ENCODE data around the gene THBS3.
"Not testable (repeated sequence)": the region's sequence is repeated elsewhere in the genome, so short reads cannot be mapped to it uniquely, and the experiment has no call there.

THBS3 gene

GRCh38 chr1:155233502-155233901, 25.8 kb upstream of the THBS3 start:
- not testable (repeated sequence) for DNase-seq

DNA sequence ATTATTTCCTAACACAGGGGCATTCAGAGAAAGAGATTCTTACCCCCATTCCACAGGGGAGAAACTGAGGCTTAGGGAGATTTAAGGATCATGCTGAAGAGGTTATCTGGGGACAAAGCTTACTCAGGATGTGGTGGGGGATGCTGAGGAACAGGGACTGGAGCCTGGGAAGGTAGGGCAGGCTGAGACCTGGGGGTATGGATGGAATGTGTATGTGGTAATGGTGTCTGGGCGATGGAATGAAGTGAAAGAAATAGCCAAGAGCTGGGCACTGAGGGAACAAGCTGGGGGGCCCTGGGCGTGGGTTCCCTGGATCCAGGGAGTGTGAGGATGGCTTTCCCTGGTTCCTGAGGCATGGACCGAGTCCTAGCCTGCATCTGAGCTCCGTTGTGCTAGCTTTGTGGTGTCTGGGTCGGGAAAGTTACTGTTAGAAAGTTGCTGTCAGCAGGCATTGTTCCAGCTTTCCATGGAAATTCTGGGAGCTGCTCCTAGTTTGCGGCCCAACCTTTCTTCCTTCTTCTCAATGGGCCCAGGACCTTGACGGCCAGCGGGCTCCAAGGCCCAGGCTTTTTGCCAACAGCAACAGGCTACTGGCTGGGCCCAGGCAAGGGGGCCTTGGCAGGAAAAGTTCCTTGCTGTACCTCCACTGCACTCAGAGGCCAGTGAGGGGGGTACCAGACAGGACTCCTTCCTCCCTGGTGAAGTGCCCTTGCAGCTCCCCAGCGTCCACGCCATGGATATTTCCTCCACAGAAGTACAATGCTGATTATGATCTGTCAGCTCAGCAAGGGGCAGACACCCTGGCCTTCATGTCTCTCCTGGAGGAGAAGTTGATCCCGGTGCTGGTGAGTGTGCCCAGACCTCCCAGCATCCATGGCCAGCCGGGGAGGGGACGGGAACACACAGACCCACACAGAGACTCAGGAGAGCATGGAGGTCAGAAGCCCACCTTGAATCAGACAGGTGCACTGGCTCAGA, 24.6 kb upstream of the THBS3 start:
- not testable (repeated sequence) for DNase-seq

GRCh38 chr1:155231302-155231701, 23.6 kb upstream of the THBS3 start:
- not testable (repeated sequence) for DNase-seq

DNA sequence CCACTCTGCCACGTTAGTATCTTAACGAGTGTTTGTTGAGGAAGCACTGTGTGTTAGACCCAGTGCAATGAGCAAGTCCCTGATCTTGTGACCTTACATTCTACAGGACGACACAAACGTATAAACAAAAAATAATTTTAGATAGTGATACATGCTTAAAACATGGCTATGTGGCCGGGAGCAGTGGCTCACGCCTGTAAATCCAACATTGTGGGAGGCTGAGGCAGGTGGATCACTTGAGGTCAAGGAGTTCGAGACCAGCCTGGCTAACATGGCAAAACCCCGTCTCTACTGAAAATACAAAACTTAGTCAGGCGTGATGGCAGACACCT, 20.4 kb upstream of the THBS3 start:
- no peak for DNase-seq

DNA sequence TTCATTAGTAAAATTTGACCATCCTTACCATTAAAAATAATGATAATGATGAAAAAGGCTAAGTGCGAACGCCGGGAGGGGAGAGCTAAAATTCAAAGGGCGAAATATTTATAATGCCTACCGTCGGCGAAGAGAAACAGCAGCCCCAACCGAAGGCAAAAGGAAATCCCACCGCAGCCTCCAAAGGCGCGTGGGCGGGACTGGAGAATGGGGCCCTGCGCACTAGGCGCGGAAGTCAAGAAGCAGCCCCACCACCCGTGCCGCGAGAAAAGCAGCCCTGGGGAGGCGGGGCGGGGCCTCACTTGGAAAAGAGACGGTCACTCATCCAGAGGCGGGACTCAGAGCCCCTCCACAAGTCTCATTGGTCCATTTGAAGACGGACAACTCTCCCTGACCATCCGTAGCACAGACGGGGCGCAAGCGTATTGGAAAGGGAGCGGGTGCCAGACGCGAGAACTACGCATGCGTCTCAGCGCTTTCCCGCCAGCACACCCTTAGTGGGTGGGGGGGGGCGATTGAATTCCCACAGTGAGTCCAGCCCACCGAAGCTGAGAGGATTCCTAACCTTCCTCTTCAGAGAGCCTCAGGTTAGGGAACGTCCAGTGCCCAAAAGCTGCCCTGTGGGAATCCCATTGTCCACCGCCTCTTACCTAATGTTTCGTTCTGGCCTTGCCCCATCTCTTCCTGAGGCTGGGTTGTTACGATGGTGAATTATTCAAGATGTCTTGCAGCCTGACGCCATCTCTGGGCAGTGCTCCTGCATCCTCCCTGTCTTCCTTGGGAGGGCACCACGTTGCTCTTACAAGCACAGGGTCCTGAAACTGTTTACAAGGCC, 19.8 kb upstream of the THBS3 start:
- peak; percentile 99 for DNase-seq

DNA sequence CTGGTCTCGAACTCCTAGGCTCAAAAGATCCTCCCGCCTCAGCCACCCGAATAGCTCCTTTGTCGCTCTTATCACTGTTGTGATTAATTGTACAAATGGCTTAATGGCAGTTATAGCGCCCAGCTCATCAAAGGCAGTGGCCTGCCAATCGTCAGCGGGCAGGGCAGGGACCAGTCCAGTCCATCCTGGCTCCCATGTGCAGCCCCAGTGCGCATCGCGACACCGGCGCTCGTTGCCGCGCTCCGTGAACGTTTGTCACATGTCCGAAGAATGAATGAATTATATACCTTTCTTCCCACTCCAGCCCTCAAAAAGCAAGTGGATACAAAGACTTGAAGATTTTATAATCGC, 19.2 kb upstream of the THBS3 start:
- DNase-seq = no peak

GRCh38 chr1:155226188-155226909, 18.7 kb upstream of the THBS3 start:
- DNase-seq = peak; percentile 90

GRCh38 chr1:155225404-155225759, 17.7 kb upstream of the THBS3 start:
- not testable (repeated sequence) for DNase-seq

- no peak for DNase-seq
Observed at GRCh38 chr1:155223047-155223446, 15.3 kb upstream of the THBS3 start.

- not testable (repeated sequence) for DNase-seq
Observed at GRCh38 chr1:155220211-155220965, 12.7 kb upstream of the THBS3 start.

DNA sequence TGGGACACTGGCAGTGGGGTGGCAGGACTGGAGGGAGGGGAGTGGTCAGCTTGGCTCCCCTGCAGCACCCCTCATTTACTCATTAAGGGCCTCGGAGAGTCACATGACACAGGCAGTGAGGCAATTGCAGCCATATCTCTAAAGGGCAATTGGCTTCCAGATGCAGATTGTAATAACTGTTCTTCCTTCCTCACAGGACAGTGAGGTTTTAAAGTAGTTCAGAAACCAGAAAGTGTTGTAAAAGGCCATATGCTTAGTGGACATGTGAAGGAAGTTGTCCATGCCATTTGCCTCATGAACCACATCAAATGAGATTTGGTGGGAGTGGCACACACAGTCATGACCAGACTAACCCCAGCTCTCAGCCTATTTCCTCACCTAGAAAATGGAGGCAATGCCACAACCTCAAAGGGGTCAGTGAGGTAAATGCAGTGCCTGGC, 11.9 kb upstream of the THBS3 start:
- DNase-seq = no peak

GRCh38 chr1:155218854-155219591, 11.3 kb upstream of the THBS3 start:
- no peak for DNase-seq

GRCh38 chr1:155214702-155215101, 7.0 kb upstream of the THBS3 start:
- DNase-seq = not testable (repeated sequence)

DNA sequence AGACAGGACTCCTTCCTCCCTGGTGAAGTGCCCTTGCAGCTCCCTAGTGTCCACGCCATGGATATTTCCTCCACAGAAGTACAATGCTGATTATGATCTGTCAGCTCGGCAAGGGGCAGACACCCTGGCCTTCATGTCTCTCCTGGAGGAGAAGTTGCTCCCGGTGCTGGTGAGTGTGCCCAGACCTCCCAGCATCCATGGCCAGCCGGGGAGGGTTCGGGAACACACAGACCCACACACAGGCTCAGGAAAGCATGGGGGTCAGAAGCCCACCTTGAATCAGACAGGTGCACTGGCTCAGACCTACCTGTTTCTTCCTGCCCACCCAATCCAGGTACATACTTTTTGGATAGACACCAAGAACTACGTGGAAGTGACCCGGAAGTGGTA, 4.3 kb upstream of the THBS3 start:
- not testable (repeated sequence) for DNase-seq

GRCh38 chr1:155211381-155212050, 3.8 kb upstream of the THBS3 start:
- DNase-seq = not testable (repeated sequence)

DNA sequence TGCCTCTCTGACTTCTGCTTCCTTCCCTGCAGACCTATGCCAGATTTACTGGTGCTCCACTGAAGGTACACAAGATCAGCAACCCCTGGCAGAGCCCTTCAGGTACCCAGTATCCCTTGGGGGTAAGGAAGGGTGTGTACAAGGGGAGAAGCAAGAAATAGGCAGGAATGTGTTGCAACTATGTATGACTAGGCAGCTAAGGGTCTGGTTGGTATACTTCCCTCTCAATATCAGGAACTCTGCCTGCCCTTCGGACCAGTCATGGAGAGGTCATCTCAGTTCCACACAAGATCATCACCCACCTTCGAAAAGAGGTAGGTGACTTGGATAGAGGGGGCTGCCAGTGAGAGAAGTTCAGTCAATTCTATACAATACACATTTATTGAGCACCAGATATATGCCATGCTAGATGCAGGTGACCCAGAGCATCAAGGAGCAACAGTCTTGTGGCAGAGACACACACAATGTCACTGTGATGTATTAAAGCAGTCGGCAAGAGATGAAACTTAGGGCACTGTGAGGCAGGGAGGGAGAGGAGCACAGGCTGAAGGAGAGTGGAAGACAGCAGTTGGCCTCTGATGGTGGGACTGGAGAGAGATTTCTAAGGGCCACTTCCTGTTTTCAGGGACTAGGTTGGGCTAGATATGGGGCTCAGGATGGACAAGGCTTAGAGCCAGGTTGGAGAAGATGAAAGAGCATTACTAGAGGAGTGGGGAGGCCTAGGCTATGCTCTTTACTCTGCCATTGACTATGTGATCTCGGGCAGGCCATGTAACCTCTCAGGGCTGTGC, 2.8 kb upstream of the THBS3 start:
- no peak for DNase-seq

- no peak for DNase-seq
Observed at GRCh38 chr1:155209312-155209721, 1.6 kb upstream of the THBS3 start.

DNA sequence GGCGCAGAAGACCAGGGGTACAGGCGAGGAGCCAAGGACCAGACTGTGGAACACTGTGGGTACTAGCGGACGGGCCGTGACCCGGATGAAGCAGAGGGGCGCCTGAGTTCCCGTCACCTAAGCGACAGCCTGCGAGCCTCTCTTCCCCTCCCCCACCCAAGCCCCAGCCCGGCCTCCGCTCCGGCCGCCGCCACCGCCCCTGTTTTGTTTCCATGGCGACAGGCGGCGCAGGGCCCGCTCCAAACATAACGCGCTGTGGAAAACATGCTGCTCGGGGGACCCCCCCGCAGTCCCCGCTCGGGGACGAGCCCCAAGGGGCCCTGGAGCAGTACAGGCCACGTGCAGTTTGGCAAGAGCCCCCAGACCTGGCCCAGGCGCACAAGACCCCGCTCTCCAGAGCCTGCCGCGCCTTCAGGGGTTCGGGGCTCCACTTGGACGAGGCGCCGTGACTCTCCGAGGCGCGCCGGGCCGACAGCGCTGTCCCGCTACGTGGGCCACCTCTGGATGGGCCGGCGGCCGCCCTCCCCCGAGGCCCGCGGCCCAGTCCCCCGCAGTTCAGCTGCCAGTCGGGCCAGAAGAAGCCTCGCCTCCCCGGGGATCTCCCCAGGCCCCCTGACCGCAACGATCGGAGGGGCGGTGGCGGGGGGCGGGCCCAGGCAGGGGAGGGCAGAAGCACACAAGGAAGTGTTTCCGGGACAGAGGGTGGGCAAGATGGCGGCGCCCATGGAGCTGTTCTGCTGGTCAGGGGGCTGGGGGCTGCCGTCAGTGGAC, 1.0 kb upstream of the THBS3 start, which contains the start of gene MTX1:
Gene MTX1 (plus strand): TSS at position 155 of the 771 bp plus-strand sequence. CDS start 110 bp downstream, at position 265.
- DNase-seq = peak; percentile 88

Measured in CD4-positive, alpha-beta T cell treated with Interleukin-6 for 4 hours (primary cell).